Activated CD4-positive, alpha-beta memory T cell treated with anti-CD3 and anti-CD28 coated beads, Interleukin-2, amount 10 ng/mL, durations not matched to agents 7 days and 5 days (primary cell): ENCODE measurements around the gene TMEM132A. TPM values are rescaled to one million over a fixed set of nuclear protein-coding genes. Genes with fewer than 3 reads are reported as not detected.

Experiments
- CTCF ChIA-PET: fragments of 350-600 bp; sonication (Branson Sonifier 250); formaldehyde crosslinking; loops from one replicate; lab custom pipeline; 2021; ENCODE audit warnings: antibody characterized with exemption, inconsistent platforms; lab: Charles Lee
- POLR2A ChIA-PET: fragments of 350-600 bp; sonication (Branson Sonifier 250); formaldehyde crosslinking; loops from one replicate; lab custom pipeline; 2021; ENCODE audit warnings: antibody characterized with exemption; lab: Charles Lee
- DNase-seq: peaks from one replicate; pipeline ENCODE4 v3.0.0-alpha.2; 2020
- H3K27ac Mint-ChIP-seq: one replicate; pipeline ENCODE4 v1.8.0; 2021; ENCODE audit warnings: mild to moderate bottlenecking, mixed read lengths
- H3K27me3 Mint-ChIP-seq: one replicate; pipeline ENCODE4 v1.8.0; 2021; ENCODE audit warnings: mixed read lengths
- H3K36me3 Mint-ChIP-seq: one replicate; pipeline ENCODE4 v1.8.0; 2021; ENCODE audit warnings: low read depth, mixed read lengths
- H3K4me1 Mint-ChIP-seq: one replicate; pipeline ENCODE4 v1.8.0; 2021; ENCODE audit warnings: mixed read lengths
- H3K4me3 Mint-ChIP-seq: one replicate; pipeline ENCODE4 v1.8.0; 2021; ENCODE audit warnings: mild to moderate bottlenecking, mixed read lengths
- H3K9me3 Mint-ChIP-seq: one replicate; pipeline ENCODE4 v1.8.0; 2021; ENCODE audit warnings: mixed read lengths
- total RNA-seq, 2 experiments: library from RNA; stranded (reverse); gene quantifications; one replicate each; pipeline ENCODE4 v1.2.3, GENCODE V29; 2021

Gene TMEM132A
- total RNA-seq, 2 experiments from 2014 or later = 0.30 TPM; not detected in 1

DNA sequence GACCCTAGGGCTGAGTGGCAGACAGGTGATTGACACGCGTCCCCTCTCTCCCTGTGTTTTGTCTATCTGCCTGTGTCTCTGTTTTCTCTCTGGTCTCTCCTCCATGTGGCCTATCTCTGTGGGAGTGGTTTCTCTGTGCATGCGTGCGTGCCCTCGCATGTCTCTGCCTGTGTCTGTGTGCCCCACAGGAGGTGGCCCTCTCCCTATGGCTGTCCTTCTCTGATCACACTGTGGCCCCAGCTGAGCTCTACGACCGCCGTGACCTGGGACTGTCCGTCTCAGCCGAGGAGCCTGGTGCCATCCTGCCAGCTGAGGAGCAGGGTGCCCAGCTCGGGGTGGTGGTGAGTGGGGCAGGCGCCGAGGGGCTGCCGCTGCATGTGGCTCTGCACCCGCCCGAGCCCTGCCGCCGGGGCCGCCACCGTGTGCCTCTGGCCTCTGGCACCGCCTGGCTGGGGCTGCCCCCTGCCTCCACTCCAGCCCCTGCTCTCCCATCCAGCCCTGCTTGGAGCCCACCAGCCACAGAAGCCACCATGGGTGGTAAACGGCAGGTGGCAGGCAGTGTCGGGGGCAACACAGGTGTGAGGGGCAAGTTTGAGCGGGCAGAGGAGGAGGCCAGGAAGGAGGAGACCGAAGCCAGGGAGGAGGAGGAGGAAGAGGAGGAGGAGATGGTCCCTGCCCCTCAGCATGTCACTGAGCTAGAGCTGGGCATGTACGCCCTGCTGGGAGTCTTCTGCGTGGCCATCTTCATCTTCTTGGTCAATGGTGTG is 11.6 kb downstream of the TMEM132A start:
- Mint-ChIP-seq H3K27me3 (peaks cover 4% of the 10 kb centered on the region), H3K4me3 (no peak overlapping the region), H3K4me1 (no peaks in the 10 kb centered on the region), H3K9me3 (no peaks in the 10 kb centered on the region), H3K36me3 (no peaks in the 10 kb centered on the region), H3K27ac (no peak overlapping the region)
- DNase-seq = no peak
- CTCF ChIA-PET = no interaction called here
- POLR2A ChIA-PET = no interaction called here

DNA sequence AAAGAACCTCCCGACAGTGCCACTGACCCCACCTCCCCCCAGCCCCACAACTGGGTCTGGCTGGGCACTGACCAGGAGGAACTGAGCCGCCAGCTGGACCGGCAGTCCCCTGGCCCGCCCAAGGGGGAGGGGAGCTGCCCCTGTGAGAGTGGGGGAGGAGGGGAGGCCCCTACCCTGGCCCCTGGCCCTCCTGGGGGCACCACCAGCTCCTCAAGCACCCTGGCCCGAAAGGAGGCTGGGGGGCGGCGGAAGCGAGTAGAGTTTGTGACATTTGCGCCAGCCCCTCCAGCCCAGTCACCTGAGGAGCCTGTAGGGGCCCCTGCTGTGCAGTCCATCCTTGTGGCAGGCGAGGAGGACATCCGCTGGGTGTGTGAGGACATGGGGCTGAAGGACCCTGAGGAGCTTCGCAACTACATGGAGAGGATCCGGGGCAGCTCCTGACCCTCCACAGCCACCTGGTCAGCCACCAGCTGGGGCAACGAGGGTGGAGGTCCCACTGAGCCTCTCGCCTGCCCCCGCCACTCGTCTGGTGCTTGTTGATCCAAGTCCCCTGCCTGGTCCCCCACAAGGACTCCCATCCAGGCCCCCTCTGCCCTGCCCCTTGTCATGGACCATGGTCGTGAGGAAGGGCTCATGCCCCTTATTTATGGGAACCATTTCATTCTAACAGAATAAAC is 12.3 kb downstream of the TMEM132A start:
- Mint-ChIP-seq H3K4me3 (no peak overlapping the region), H3K27ac (no peak overlapping the region), H3K4me1 (no peaks in the 10 kb centered on the region), H3K36me3 (no peaks in the 10 kb centered on the region), H3K27me3 (peaks cover 1% of the 10 kb centered on the region), H3K9me3 (no peaks in the 10 kb centered on the region)
- ChIA-PET CTCF (no interaction called here), POLR2A (no interaction called here)
- no peak for DNase-seq

DNA sequence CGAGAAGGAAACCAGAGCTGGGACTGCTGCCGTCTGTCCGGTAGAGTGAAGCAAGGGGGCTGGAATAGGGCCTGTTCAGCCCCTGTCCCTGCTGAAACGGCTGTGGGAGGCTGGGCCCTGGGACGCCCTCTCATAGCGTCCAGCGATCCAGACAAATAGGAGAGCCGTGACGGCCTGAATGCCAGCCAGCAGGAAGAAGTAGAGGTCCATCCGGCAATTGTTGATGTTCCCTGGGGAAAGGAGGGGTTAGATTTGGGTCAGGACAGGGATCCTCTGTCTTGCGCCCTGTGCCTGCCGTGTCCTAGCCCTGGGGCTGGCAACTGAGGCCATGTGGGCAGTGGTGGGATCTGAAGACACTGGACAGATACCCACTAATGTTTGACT is 12.9 kb downstream of the TMEM132A start:
- Mint-ChIP-seq H3K36me3 (no peaks in the 10 kb centered on the region), H3K4me1 (no peaks in the 10 kb centered on the region), H3K27ac (no peak overlapping the region), H3K4me3 (no peak overlapping the region), H3K27me3 (peaks cover 1% of the 10 kb centered on the region), H3K9me3 (no peaks in the 10 kb centered on the region)
- CTCF ChIA-PET = no interaction called here
- no peak for DNase-seq
- POLR2A ChIA-PET = no interaction called here

DNA sequence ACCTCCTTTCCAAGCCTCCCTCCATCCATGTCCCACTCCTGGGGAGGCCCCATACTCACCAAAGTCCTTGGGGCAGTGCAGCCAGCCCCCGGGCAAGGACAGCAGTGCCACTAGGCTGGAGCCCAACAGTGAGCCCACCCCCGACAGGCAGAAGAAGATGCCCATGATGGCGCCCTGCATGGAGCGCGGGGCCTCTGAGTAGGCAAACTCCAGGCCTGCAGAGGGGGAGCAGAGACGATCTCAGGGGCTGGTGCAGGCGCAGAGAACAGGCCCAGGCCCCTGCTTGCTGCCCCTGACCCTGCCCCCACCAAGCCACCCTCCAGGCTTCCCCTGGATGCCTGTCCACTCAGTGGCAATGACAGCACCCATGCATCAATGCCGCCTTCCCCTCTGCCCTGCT is 13.6 kb downstream of the TMEM132A start:
- no peak overlapping the region for H3K27ac Mint-ChIP-seq
- no peak overlapping the region for H3K4me3 Mint-ChIP-seq
- POLR2A ChIA-PET = no interaction called here
- DNase-seq = no peak
- H3K36me3 Mint-ChIP-seq = no peaks in the 10 kb centered on the region
- H3K4me1 Mint-ChIP-seq = no peaks in the 10 kb centered on the region
- peaks cover 1% of the 10 kb centered on the region for H3K27me3 Mint-ChIP-seq
- CTCF ChIA-PET = no interaction called here
- no peaks in the 10 kb centered on the region for H3K9me3 Mint-ChIP-seq

DNA sequence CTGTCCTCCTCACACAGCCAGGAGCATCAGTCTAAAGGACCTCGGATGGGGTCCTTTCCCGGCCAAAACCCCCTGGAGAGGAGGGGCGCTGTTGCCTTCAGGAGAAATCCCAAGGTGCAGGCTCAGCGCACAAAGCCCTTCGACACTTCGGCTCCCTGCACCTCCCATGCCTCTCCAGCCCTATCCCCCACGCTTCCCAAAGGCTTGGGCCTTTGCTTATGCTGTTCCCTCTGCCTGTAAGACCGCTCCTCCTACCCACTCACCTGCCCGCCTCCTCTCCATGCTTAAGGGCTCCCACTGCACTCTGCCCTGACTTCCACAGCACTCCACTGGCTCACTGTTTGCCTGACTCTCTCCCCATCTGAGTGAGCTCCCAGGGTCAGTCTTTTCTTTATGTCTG is 14.2 kb downstream of the TMEM132A start:
- ChIA-PET POLR2A (no interaction called here), CTCF (no interaction called here)
- H3K27me3 Mint-ChIP-seq = peaks cover 1% of the 10 kb centered on the region
- H3K9me3 Mint-ChIP-seq = no peaks in the 10 kb centered on the region
- H3K4me3 Mint-ChIP-seq = no peak overlapping the region
- H3K4me1 Mint-ChIP-seq = no peaks in the 10 kb centered on the region
- no peak for DNase-seq
- no peaks in the 10 kb centered on the region for H3K36me3 Mint-ChIP-seq
- no peak overlapping the region for H3K27ac Mint-ChIP-seq

DNA sequence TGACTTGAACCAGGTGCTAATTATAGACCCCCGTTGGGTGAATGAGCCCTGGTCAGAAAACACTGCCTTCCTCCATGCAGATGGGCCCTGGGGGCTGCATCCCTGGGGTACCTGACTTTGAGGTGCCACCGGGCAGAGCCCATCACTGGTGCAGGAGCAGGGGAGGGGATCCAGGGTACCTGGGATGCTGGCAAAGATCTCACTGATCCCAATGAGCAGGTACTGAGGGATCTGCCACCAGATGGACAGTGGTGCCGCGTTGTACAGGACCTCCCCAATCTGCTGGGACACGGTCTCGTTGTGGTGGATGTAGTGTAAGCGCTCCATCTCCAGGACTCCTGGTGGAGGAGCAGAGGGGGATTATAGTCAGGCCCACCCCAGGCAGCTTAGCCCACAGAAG is 15.0 kb downstream of the TMEM132A start:
- DNase-seq = no peak
- ChIA-PET CTCF (interaction anchor here (1.3 to 2.3 kb wide), 3 partner anchors 15 to 52 kb away, joined by 4 to 8 read pairs (median 5); no protein-coding TSS in a partner anchor), POLR2A (interaction anchor here (1.0 to 1.1 kb wide), 2 partner anchors 8 to 25 kb away, joined by 3 read pairs; no protein-coding TSS in a partner anchor)
- Mint-ChIP-seq H3K9me3 (no peaks in the 10 kb centered on the region), H3K4me3 (no peak overlapping the region), H3K27ac (no peak overlapping the region), H3K36me3 (no peaks in the 10 kb centered on the region), H3K4me1 (no peaks in the 10 kb centered on the region), H3K27me3 (peaks cover 4% of the 10 kb centered on the region)

DNA sequence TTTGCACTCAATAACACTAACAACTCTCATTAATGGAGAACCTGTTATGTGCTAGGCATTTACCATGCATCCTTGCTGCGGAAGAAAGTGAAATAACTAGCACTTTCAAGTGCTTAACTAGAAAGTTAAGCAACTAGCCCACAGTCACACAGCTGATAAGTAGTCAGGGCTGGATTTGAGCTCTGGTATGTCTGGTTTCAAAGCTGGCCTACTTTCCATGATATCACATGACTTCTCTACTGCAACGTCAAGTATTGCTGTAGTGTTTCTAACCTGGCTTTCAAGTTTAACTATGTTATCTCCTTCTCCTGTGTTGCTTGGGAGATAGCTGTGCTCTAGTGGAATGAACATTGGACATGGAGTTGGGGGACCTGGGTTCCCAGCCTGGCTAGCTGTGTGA is 15.6 kb downstream of the TMEM132A start:
- Mint-ChIP-seq H3K4me1 (no peaks in the 10 kb centered on the region), H3K36me3 (no peaks in the 10 kb centered on the region), H3K4me3 (no peak overlapping the region), H3K9me3 (no peaks in the 10 kb centered on the region), H3K27ac (no peak overlapping the region), H3K27me3 (peaks cover 4% of the 10 kb centered on the region)
- no peak for DNase-seq
- POLR2A ChIA-PET = interaction anchor here (1.0 to 1.1 kb wide), 3 partner anchors 8 to 25 kb away, joined by 3 to 5 read pairs (median 3); no protein-coding TSS in a partner anchor
- CTCF ChIA-PET = interaction anchor here (1.3 to 2.3 kb wide), 3 partner anchors 15 to 53 kb away, joined by 4 to 8 read pairs (median 5); no protein-coding TSS in a partner anchor

DNA sequence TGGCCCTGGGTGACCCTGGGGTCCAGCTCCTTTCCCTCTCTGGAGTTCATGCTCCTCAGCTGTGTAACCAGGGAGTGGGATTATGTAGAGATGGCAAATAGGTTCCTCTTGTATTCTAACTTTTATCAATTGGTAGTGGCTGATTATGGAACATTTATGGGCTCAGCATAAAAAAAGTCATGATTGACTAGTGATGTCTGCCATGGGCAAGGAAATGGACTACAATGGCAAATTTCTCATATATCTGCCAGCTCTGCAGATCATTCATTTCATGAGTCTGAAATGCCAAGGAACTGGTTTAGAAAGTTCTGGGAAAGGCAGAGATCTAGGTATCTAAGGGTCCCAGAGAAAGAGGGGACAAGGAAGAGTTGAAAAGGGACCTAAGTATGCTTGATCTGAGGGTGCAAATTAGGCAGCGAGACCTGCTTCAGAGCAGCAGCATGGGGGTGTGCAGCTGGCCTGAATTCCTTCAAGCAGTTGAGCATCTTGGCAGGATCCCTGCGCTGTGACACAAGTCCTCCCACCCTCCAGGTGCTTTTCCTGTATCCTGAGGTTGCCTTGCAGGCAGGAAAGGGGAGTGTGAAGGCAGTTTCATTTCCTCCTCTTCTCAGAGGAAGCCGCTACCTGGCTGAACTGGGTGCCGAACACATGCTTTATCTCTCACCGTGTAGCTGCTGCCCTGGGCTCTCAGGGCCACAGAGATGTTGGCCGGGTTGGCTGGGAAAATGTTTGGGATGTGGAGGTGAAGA is 17.3 kb downstream of the TMEM132A start:
- Mint-ChIP-seq H3K27me3 (peaks cover 8% of the 10 kb centered on the region), H3K4me1 (no peaks in the 10 kb centered on the region), H3K4me3 (no peak overlapping the region), H3K27ac (no peak overlapping the region), H3K9me3 (no peaks in the 10 kb centered on the region), H3K36me3 (no peaks in the 10 kb centered on the region)
- ChIA-PET CTCF (interaction anchor here (1.5 to 2.3 kb wide), 2 partner anchors 26 to 29 kb away, joined by 3 to 8 read pairs; no protein-coding TSS in a partner anchor), POLR2A (no interaction called here)
- DNase-seq = no peak

DNA sequence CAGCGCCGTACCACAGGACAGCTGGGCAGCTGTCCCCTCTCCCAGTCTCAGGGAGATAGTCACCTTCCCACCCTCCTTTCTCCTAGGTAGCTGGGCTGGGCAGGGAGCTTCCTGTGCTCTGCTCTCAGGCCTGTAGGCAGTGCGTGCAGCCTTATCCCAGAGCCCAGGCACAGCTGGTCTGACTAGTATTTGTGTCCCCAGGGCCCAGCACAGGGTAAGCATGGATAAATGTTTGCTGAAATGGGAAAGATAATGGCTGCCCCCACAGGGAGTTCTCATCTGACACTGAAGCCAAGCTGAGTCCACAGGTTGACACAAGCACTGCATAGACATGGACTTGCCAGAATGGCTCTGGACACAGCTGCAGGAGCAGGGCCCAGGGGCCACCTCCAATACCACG is 18.0 kb downstream of the TMEM132A start:
- no peaks in the 10 kb centered on the region for H3K9me3 Mint-ChIP-seq
- no peak overlapping the region for H3K27ac Mint-ChIP-seq
- H3K36me3 Mint-ChIP-seq = no peaks in the 10 kb centered on the region
- no peak overlapping the region for H3K4me3 Mint-ChIP-seq
- no peaks in the 10 kb centered on the region for H3K4me1 Mint-ChIP-seq
- peaks cover 9% of the 10 kb centered on the region for H3K27me3 Mint-ChIP-seq
- no peak for DNase-seq
- ChIA-PET POLR2A (interaction anchor here (1.1 to 1.6 kb wide), 2 partner anchors 12 to 29 kb away, joined by 3 to 4 read pairs; partner anchors contain the start of gene CD6), CTCF (interaction anchor here (1.5 kb wide), 1 partner anchor 28 kb away, joined by 3 read pairs; no protein-coding TSS in a partner anchor)

DNA sequence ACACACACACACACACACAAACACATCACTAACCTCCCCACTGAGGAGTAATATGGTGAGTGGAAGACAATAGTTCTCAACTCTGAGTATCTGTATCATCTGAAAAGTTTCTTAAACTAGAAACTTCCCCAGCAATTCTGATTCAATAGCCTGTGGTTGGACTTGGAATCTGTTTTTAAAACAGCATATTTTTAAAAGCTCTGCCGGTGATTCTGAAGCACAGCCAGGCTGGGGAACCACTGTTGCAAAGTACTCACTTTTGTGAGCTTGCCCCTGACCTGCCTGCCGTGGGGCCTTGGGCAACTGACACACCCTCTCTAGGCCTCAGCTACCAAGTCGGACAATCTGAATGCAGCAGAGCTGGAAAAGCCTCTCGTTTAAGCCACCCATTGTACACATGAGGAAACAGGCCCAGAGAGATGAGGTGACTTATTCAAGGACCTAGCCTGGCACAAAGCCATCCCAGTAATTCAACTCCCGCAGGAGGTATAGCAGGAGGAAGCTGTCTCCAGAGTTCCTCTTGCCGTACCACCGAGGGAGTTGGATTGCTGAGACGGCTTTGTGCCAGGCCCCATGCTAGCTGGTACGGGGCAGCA is 18.8 kb downstream of the TMEM132A start:
- H3K4me1 Mint-ChIP-seq = no peaks in the 10 kb centered on the region
- ChIA-PET POLR2A (interaction anchor here (1.1 to 1.6 kb wide), 2 partner anchors 13 to 28 kb away, joined by 3 to 4 read pairs; partner anchors contain the start of gene CD6), CTCF (interaction anchor here (1.5 kb wide), 1 partner anchor 27 kb away, joined by 3 read pairs; no protein-coding TSS in a partner anchor)
- H3K36me3 Mint-ChIP-seq = no peaks in the 10 kb centered on the region
- no peak for DNase-seq
- H3K27ac Mint-ChIP-seq = no peak overlapping the region
- peaks cover 8% of the 10 kb centered on the region for H3K27me3 Mint-ChIP-seq
- no peaks in the 10 kb centered on the region for H3K9me3 Mint-ChIP-seq
- H3K4me3 Mint-ChIP-seq = no peak overlapping the region

DNA sequence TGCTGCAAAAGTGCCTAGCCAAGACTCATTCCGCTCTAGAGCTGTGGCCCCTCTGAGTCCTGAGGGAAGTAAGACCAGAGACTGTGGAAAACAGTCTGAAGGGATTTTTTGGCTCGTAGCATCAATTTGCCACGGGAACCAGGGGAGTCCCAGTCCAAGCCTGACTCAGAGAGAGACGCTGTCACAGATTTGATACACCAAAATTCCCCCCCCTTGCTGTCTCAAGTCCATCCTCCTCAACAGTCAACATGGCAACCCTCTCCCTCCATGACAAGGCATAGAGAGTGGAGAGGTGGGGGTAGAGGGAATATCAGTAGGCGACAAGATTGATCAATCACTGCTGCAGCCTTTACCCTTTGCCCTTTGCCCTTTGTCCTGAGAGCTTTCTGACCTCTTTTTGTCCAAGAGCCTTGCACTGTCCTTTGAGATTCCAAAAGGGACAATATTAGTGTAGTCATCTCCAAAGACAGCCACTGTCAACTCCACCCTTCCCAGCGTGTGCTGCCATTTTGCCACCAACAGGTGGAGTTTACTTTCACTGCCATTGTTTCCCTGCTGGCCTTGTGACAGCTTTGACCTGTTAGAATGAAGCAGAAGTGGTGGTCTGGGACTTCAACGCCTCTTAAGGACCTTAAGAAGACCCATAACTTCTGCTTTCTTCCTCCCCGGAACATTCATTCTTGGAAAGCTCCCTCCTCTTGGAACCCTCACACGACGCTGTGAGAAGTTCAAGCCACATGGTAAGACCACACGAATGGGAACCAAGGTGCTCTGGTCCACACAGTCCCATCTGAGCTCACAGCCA is 20.4 kb downstream of the TMEM132A start:
- H3K4me1 Mint-ChIP-seq = no peaks in the 10 kb centered on the region
- no peak for DNase-seq
- H3K4me3 Mint-ChIP-seq = no peak overlapping the region
- H3K27ac Mint-ChIP-seq = no peak overlapping the region
- H3K27me3 Mint-ChIP-seq = peaks cover 20% of the 10 kb centered on the region
- H3K36me3 Mint-ChIP-seq = no peaks in the 10 kb centered on the region
- H3K9me3 Mint-ChIP-seq = no peaks in the 10 kb centered on the region
- CTCF ChIA-PET = interaction anchor here (0.6 to 1.3 kb wide), 4 partner anchors 40 to 185 kb away, joined by 3 to 5 read pairs (median 4); no protein-coding TSS in a partner anchor
- POLR2A ChIA-PET = interaction anchor here (1.3 kb wide), 1 partner anchor 170 kb away, joined by 3 read pairs; no protein-coding TSS in a partner anchor
